HG03457 (cell line): ENCODE data around the gene MKLN1.
"Not testable (repeated sequence)": the region's sequence is repeated elsewhere in the genome, so short reads cannot be mapped to it uniquely, and the experiment has no call there.

Experiments used
- ATAC-seq: cut with Tn5 transposase; IDR thresholded peaks from one replicate; pipeline ENCODE4 v1.9.1; 2021; ENCODE audit warnings: moderate number of reproducible peaks; ENCODE audit not compliant: unreplicated experiment

The MKLN1 gene

DNA sequence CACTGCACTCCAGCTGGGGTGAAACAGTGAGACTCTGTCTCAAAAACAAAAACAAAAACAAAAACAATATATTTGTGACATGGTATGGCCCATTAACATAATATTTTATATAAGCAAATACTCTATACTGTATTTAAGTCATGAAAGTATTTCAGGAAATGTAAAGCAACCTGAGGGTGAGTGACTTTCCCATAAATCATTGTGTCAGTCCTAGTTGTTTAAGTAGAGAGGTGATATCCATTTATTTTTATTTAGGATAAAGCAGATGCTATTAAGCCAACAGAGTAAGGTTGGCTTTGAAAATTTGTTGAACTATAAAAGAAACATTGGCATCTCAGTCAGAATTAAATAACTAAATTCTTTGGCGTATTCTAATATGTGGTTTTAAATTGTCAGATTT lies 60.5 kb downstream of the MKLN1 start:
- no peak for ATAC-seq

- no peak for ATAC-seq
These were observed 62.6 kb downstream of the MKLN1 start for GRCh38 chr7:131390275-131390674.

DNA sequence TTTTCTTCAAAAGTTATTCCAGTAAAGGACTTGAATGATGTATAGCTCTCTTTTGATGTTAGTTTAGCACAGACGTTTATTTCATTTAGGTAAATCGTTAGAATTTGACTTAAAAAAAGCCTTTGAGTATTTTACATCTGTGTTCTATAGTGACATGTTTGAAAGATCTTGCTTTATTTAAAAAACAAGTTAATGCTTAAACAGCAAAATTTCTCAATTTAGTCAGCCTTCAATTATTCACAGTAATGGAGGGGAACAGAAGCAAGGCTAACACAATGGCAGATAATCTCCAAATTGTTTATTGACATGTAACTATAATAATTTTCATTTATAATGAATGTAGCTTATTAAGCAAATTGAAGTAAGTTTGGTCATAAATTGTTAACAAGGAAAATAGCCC lies 63.5 kb downstream of the MKLN1 start:
- no peak for ATAC-seq

DNA sequence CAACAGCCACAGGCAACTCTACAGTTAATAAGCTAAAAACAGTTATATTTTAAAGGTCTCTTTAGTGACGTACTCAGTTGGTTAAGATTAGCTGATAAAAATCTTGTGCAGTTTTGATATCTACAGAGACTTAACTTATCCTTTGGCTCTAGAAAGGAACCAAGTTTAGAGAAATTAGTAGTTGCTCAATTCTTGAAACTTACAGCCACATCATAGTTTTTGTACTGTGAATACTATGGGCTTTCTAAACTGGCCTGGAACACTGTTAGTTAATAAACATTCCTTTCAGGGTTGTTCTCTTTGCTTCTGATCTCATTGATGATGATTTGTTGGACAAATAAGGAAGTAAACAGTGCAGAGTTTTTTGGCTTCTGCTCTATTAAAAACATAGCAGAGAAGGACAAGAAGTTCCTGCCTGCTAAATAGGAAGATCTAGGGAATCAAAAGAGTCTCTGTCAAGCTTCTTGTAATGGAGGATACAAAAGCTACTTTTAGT lies 73.1 kb downstream of the MKLN1 start:
- no peak for ATAC-seq

- ATAC-seq = no peak
These were observed 73.5 kb downstream of the MKLN1 start for GRCh38 chr7:131401194-131401593.

GRCh38 chr7:131403322-131403721 lies 75.6 kb downstream of the MKLN1 start:
- no peak for ATAC-seq

DNA sequence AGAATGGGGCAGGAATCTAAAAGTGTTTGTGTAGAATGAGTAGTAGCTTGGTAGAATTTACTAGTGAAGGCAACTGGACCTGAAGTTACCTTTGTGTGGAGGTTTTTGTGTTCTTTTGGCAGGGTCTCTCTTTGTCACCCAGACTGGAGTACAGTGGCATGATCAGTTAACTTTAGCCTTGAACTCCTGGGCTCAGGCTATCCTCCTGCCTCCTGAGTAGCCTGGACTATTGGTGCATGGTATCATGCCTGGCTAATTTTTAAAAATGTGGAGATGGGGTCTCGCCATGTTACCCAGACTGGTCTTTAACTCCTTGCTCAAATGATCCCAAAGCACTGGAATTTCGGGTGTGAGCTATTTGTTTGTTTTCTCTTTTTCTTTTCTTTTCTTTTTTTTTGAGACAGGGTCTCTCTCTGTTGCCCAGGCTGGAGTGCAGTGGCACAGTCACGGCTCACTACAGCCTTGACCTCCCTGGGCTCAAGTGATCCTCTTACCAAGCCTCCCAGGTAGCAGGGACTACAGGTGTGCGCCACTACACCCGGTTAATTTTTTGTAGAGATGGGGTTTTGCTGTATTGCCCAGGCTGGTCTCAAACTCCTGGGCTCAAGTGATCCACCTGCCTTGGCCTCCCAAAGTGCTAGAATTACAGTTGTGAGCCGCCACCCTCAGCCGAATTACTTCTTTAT lies 76.7 kb downstream of the MKLN1 start:
- no peak for ATAC-seq

DNA sequence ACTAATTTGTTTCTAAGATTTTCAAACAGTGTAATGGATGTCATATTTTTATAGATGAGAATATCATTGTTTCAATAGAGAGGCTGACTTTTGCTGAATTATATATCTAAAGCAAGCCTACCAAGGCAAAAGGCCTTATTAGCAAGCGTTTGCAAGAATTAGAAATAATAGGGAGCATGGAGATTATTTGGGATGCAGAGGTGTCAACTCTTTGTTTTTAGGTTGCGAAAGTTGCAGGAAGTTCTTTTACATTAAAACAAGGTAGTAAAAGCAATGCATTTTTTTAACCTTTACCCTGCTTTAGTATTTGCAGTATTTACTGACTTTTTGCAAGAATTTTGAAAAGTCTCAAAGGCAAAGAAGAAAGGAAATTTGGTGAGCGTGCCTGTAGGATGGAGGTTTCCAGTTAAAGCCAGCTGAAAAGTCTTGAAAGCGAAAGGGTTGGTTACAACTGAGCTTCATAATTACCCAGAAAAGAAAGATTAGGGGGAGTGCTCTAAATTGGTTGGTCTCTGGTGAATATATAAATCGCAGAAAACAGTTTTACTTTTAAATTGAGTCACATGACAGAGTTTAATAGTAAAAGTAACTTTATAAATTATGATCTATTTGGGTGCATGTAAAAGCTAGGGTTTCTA lies 81.6 kb downstream of the MKLN1 start:
- no peak for ATAC-seq

- no peak for ATAC-seq
These were observed 84.4 kb downstream of the MKLN1 start for GRCh38 chr7:131412031-131412430.

- no peak for ATAC-seq
These were observed 86.0 kb downstream of the MKLN1 start for GRCh38 chr7:131413711-131414110.

GRCh38 chr7:131424219-131424822 lies 96.6 kb downstream of the MKLN1 start:
- no peak for ATAC-seq

DNA sequence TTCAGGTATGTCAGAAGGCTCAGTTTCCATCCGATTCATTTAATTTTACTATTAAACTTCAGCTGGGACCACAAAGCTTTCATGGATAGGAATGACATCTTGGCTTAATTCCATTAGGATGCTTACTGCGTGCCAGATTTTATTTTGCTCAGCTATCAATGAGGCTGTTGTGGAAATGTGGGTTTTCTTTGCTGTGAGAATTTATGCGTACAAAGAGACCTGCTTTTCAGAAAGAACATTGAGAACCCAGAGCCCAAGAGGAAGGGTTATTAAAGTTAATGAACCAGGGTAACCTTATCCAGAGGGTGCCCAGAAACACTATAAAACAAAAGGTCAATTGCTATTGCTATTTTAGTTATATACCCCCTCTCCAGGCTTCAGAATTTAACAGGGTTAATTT lies 98.3 kb downstream of the MKLN1 start:
- no peak for ATAC-seq

- not testable (repeated sequence) for ATAC-seq
These were observed 103.2 kb downstream of the MKLN1 start for GRCh38 chr7:131430826-131431225.

DNA sequence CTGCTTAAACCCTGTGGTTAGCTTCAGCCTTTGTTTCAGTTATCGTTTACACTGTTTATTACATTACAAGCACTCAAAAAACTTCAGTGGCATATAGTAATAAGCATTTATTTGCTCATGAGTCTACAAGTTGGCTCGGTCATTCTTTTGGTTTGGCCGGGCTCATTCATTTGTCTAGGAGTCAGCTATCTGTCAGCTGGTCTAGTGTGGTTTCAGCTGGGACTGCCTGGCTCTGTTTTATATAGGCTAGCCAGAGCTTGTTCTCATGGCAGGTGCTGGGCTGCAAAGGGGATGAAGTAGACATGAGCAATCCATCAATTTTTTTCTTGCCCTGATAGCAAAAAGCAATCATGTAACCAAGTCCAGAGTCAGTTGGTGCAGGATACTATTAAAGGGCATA lies 103.6 kb downstream of the MKLN1 start:
- ATAC-seq = no peak

DNA sequence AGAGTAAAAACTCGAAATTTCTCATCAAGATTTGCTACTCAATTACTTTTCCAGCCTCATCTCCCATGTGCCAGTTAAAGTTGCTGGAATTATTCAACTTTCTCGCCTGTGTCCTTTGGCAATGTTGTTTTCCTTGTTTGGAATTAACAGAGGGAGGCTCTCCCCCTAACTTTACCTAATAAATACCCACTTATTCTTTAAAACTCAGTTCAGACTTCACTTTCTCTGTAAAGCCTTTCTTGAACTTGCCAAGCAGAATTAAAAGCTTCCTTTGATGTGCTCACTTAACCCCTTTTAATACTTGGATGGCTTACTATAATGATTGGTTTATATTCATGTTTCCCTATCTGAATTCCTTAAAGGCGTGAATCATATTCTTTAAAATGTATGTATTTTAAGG lies 104.1 kb downstream of the MKLN1 start:
- ATAC-seq = no peak

DNA sequence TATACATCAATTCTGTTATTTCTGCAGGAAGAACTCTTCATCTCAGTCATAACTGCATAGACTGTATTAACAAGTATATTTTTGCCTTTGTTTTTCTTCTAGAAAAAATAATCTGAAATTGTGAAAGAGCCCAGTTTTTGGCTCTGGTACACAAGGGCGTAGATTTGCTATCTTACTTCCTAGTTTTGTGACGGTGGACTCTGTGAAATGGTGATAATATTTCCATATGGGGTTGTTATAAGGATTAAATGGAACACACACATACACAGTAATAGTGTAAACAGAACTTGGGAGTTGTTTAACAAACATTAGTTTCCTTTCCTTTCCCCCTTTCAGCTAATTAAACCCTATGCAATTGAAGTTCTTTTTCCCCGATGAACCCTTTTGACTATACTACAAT lies 108.7 kb downstream of the MKLN1 start:
- ATAC-seq = no peak

DNA sequence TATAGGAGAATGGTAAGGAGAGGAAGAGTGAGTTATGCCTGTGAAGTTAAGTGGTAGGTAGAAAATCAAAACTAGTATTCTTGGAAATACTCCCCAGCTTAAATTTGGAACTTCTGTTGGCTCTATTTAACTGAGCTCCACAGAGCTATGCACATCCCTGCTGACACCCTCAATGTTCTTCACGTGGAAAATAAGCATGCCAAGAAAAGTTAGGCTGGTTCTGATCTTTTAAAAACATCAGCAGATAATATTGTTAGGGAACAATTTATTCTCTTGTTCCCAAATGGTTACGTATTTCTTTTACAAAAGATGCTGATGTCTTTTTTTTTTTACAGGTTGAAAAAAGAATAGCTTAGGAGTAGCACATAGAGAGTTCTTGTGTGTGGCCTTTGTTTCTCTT lies 111.3 kb downstream of the MKLN1 start:
- no peak for ATAC-seq

GRCh38 chr7:131443496-131443895 lies 115.8 kb downstream of the MKLN1 start:
- ATAC-seq = no peak

DNA sequence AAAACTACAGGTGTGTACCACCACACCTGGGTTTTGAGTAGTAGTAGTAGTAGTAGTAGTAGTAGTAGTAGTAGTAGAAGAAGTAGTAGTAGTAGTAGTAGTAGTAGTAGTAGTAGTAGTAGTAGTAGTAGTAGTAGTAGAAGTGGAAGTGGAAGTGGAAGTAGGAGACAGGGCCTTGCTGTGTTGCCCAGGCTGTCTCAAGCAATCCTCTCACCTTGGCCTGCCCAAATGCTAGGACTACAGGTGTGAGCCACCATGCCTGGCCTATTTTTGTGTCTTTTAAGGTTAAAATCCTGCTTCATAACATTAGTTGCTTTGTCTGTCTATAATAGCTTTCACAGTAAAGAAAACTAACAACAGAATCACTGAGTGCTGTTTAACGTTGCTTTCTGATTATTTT lies 117.0 kb downstream of the MKLN1 start:
- ATAC-seq = no peak

DNA sequence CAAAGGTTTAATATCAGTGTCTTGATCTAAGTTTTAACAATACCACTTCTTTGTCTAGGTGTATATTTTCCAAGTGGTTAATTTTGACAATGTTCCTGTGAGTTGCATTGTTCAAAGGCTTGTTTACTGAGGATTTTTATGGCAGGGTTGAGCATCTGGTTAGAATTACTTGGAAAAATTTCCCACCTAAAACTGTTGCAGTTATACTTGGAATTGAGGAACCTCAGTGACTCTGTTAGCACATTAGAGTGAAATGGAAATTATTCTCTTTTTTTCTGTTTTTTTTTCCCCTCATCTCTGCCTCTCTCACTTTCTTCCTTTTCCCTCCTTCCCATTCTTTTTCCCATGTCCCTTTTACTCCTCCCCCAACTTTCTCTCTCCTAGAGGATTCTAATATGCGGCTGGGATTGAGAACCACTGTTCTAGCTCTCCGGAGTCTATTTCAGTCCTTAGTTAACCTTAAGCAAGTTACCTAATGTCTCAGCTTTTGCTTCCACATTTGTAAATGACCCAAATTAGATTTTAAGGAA lies 121.8 kb downstream of the MKLN1 start:
- no peak for ATAC-seq

GRCh38 chr7:131454498-131454897 lies 126.8 kb downstream of the MKLN1 start:
- no peak for ATAC-seq

GRCh38 chr7:131455001-131455400 lies 127.3 kb downstream of the MKLN1 start:
- no peak for ATAC-seq
